Stimulated activated naive CD8-positive, alpha-beta T cell treated with anti-CD3 and anti-CD28 coated beads, Interleukin-15, Interleukin-2, amounts not matched to agents 100 ng/mL and 50 ng/mL, for 24 hours (primary cell): ENCODE results near the gene ZNF892.
"Not testable (repeated sequence)": the region's sequence is repeated elsewhere in the genome, so short reads cannot be mapped to it uniquely, and the experiment has no call there.

Experiments used
- H3K27ac Mint-ChIP-seq: one replicate; pipeline ENCODE4 v1.8.0; 2021; ENCODE audit warnings: mild to moderate bottlenecking, mixed read lengths
- H3K27me3 Mint-ChIP-seq: one replicate; pipeline ENCODE4 v1.8.0; 2021; ENCODE audit warnings: mixed read lengths
- H3K36me3 Mint-ChIP-seq: one replicate; pipeline ENCODE4 v1.8.0; 2021; ENCODE audit warnings: low read depth, mixed read lengths
- H3K4me1 Mint-ChIP-seq: one replicate; pipeline ENCODE4 v1.8.0; 2021; ENCODE audit warnings: low read depth, mixed read lengths
- H3K4me3 Mint-ChIP-seq: one replicate; pipeline ENCODE4 v1.8.0; 2021; ENCODE audit warnings: mild to moderate bottlenecking, mixed read lengths
- H3K9me3 Mint-ChIP-seq: one replicate; pipeline ENCODE4 v1.8.0; 2021; ENCODE audit warnings: mixed read lengths

The ZNF892 gene

DNA sequence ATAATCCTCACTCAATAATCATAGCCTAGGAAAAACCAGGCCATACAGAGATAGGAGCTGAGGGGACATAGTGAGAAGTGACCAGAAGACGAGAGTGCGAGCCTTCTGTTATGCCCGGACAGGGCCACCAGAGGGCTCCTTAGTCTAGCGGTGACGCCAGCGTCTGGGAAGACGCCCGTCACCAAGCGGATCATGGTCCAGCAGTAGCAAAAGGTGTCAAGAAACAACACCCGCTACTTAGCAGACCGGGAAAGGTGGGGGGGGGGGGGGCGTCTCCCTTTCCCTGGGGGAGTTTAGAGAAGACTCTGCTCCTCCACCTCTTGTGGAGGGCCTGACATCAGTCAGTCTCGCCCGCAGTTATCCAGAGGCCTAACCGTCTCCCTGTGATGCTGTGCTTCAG, 14.4 kb upstream of the ZNF892 start:
- H3K4me1 Mint-ChIP-seq, H3K4me3 Mint-ChIP-seq, H3K27ac Mint-ChIP-seq, H3K9me3 Mint-ChIP-seq, H3K36me3 Mint-ChIP-seq: not testable (repeated sequence)
- peaks cover 27% of the 10 kb centered on the region for H3K27me3 Mint-ChIP-seq

- Mint-ChIP-seq H3K27ac (no peak overlapping the region), H3K27me3 (no peaks in the 10 kb centered on the region), H3K4me1 (peaks cover 16% of the 10 kb centered on the region), H3K9me3 (peaks cover 17% of the 10 kb centered on the region), H3K36me3 (peaks cover 10% of the 10 kb centered on the region), H3K4me3 (no peak overlapping the region)
These were observed 3.4 kb upstream of the ZNF892 start for GRCh38 chr2:95203911-95204310.

GRCh38 chr2:95204396-95204795, 2.9 kb upstream of the ZNF892 start:
- peaks cover 22% of the 10 kb centered on the region for H3K9me3 Mint-ChIP-seq
- H3K27ac Mint-ChIP-seq = no peak overlapping the region
- H3K36me3 Mint-ChIP-seq = peaks cover 15% of the 10 kb centered on the region
- H3K4me3 Mint-ChIP-seq = no peak overlapping the region
- H3K27me3 Mint-ChIP-seq = no peaks in the 10 kb centered on the region
- H3K4me1 Mint-ChIP-seq = peaks cover 21% of the 10 kb centered on the region

- Mint-ChIP-seq H3K9me3 (peaks cover 31% of the 10 kb centered on the region), H3K4me3 (peak overlapping the region; percentile 90), H3K36me3 (peaks cover 29% of the 10 kb centered on the region), H3K27ac (no peak overlapping the region), H3K4me1 (peaks cover 22% of the 10 kb centered on the region), H3K27me3 (no peaks in the 10 kb centered on the region)
These were observed 1.2 kb upstream of the ZNF892 start for GRCh38 chr2:95206096-95206495.

GRCh38 chr2:95208106-95208505, 785 bp downstream of the ZNF892 start:
- H3K27ac Mint-ChIP-seq = no peak overlapping the region
- no peaks in the 10 kb centered on the region for H3K27me3 Mint-ChIP-seq
- peaks cover 49% of the 10 kb centered on the region for H3K36me3 Mint-ChIP-seq
- H3K4me1 Mint-ChIP-seq = peaks cover 22% of the 10 kb centered on the region
- H3K4me3 Mint-ChIP-seq = peak overlapping the region; percentile 90
- H3K9me3 Mint-ChIP-seq = peaks cover 44% of the 10 kb centered on the region

GRCh38 chr2:95215018-95215612, 7.8 kb downstream of the ZNF892 start:
- peaks cover 96% of the 10 kb centered on the region for H3K36me3 Mint-ChIP-seq
- no peaks in the 10 kb centered on the region for H3K27me3 Mint-ChIP-seq
- H3K4me1 Mint-ChIP-seq = no peaks in the 10 kb centered on the region
- peaks cover 76% of the 10 kb centered on the region for H3K9me3 Mint-ChIP-seq
- H3K4me3 Mint-ChIP-seq = no peak overlapping the region
- H3K27ac Mint-ChIP-seq = no peak overlapping the region

DNA sequence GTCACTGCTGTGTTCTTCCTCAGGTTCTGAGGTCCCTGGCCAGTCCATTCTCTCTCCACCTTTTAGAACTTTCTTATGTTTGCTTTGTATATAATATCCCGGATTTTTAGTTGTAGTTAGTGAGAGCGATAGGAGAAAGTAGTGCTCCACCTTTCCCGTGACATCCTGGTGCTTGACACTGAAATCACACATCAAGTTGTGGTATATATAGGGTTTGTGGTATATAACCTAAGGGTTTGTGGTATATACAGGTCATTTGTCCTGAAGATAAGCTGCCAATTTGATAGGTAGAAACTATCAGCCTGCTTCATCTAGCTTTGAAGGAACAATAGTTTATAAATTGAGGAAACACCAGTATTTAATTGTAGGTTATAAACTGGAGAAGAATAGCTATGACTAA, 13.1 kb downstream of the ZNF892 start:
- H3K36me3 Mint-ChIP-seq = peaks cover 77% of the 10 kb centered on the region
- no peak overlapping the region for H3K4me3 Mint-ChIP-seq
- H3K27ac Mint-ChIP-seq = no peak overlapping the region
- H3K4me1 Mint-ChIP-seq = no peaks in the 10 kb centered on the region
- H3K27me3 Mint-ChIP-seq = no peaks in the 10 kb centered on the region
- H3K9me3 Mint-ChIP-seq = peaks cover 69% of the 10 kb centered on the region

DNA sequence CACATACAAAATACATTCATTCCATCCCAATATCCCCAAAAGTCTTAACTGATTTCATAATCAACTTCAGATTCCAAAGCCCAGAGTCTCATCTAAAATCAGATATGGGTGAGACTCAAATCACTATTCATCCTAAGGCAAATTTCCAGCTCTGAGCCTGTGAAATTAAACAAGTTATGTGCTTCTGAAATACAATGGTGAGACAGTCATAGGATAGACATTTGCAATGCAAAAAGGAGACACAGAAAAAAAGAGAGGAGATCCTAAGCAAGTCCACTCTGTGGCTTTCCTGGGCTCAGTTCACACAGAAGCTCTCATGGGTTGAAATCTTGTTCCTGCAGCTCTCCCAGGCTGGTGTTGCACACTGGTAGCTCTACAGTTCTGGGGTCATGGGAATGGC, 18.3 kb downstream of the ZNF892 start:
- Mint-ChIP-seq H3K4me3 (no peak overlapping the region), H3K36me3 (peaks cover 40% of the 10 kb centered on the region), H3K27me3 (no peaks in the 10 kb centered on the region), H3K9me3 (peaks cover 63% of the 10 kb centered on the region), H3K27ac (no peak overlapping the region), H3K4me1 (no peaks in the 10 kb centered on the region)

- H3K27ac Mint-ChIP-seq = no peak overlapping the region
- no peaks in the 10 kb centered on the region for H3K27me3 Mint-ChIP-seq
- H3K9me3 Mint-ChIP-seq = peaks cover 50% of the 10 kb centered on the region
- H3K36me3 Mint-ChIP-seq = peaks cover 12% of the 10 kb centered on the region
- no peak overlapping the region for H3K4me3 Mint-ChIP-seq
- no peaks in the 10 kb centered on the region for H3K4me1 Mint-ChIP-seq
These were observed 24.4 kb downstream of the ZNF892 start for GRCh38 chr2:95231723-95232122.

DNA sequence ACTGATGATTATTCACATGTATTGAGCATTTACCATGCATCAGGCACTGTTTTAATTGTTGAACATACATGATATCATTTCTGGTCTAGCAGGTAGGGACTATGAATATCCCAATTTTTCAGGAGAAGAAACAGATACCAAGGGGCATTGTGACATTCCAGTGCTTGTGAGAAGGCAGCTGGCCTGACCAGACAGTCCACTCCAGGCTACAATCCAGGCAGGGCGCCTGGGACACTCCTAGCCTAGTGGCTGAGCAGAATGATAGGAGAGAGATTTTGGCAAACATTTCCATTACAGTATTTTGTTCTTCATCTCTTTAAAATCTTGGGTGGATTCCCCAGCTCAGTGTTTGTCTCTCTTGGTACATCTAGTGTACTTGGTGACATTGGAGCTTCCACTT, 24.9 kb downstream of the ZNF892 start:
- Mint-ChIP-seq H3K9me3 (peaks cover 48% of the 10 kb centered on the region), H3K27ac (no peak overlapping the region), H3K27me3 (no peaks in the 10 kb centered on the region), H3K36me3 (peaks cover 12% of the 10 kb centered on the region), H3K4me3 (no peak overlapping the region), H3K4me1 (no peaks in the 10 kb centered on the region)

DNA sequence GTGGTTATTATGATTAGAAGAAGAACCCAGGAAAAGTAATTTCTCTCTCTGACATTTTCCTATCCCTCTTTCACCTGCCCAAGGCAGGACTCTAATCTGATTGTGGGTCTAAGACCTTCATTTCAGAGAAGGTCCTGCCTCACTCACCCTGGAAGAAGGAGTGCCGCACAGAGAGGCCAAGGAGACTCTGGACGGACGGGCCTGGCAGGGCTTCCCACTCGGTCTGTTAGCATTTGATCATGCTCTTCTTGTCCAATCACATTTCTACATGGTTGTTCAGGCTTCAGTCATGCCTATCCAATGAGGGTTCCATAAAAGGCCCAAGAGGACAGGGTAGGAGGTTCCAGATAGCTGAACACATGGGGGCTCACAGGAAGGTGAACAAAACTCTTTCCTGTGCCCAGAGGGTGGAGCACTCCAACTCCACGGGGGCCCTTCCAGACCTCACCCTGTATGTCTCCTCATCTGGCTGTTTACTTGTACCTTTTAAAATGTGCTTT, 27.0 kb downstream of the ZNF892 start:
- H3K4me1 Mint-ChIP-seq = no peaks in the 10 kb centered on the region
- no peak overlapping the region for H3K27ac Mint-ChIP-seq
- H3K27me3 Mint-ChIP-seq = no peaks in the 10 kb centered on the region
- H3K4me3 Mint-ChIP-seq = no peak overlapping the region
- peaks cover 44% of the 10 kb centered on the region for H3K9me3 Mint-ChIP-seq
- peaks cover 6% of the 10 kb centered on the region for H3K36me3 Mint-ChIP-seq

- no peak overlapping the region for H3K27ac Mint-ChIP-seq
- H3K4me3 Mint-ChIP-seq = no peak overlapping the region
- peaks cover 42% of the 10 kb centered on the region for H3K9me3 Mint-ChIP-seq
- peaks cover 3% of the 10 kb centered on the region for H3K36me3 Mint-ChIP-seq
- H3K27me3 Mint-ChIP-seq = no peaks in the 10 kb centered on the region
- no peaks in the 10 kb centered on the region for H3K4me1 Mint-ChIP-seq
These were observed 27.5 kb downstream of the ZNF892 start for GRCh38 chr2:95234816-95235215.

DNA sequence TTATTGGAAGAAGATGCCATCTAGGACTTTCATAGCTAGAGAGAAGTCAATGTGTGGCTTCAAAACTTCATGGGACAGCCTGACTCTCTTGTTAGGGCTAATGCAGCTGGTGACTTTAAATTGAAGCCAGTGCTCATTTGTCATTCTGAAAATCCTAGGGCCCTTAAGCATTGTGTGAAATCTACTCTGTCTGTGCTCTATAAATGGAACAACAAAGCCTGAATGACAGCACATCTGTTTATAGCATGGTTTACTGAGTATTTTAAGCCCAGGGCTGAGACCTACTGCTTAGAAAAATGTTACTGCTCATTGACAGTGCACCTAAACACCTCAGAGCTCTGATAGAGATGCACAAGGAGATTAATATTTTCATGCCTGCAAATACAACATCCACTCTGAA, 30.8 kb downstream of the ZNF892 start:
- no peak overlapping the region for H3K4me3 Mint-ChIP-seq
- no peaks in the 10 kb centered on the region for H3K4me1 Mint-ChIP-seq
- H3K9me3 Mint-ChIP-seq = peaks cover 53% of the 10 kb centered on the region
- no peak overlapping the region for H3K27ac Mint-ChIP-seq
- no peaks in the 10 kb centered on the region for H3K27me3 Mint-ChIP-seq
- peaks cover 16% of the 10 kb centered on the region for H3K36me3 Mint-ChIP-seq

GRCh38 chr2:95240091-95240490, 32.8 kb downstream of the ZNF892 start:
- peaks cover 3% of the 10 kb centered on the region for H3K27me3 Mint-ChIP-seq
- H3K27ac Mint-ChIP-seq = no peak overlapping the region
- H3K4me1 Mint-ChIP-seq = no peaks in the 10 kb centered on the region
- no peak overlapping the region for H3K4me3 Mint-ChIP-seq
- H3K36me3 Mint-ChIP-seq = peaks cover 24% of the 10 kb centered on the region
- H3K9me3 Mint-ChIP-seq = peaks cover 51% of the 10 kb centered on the region

DNA sequence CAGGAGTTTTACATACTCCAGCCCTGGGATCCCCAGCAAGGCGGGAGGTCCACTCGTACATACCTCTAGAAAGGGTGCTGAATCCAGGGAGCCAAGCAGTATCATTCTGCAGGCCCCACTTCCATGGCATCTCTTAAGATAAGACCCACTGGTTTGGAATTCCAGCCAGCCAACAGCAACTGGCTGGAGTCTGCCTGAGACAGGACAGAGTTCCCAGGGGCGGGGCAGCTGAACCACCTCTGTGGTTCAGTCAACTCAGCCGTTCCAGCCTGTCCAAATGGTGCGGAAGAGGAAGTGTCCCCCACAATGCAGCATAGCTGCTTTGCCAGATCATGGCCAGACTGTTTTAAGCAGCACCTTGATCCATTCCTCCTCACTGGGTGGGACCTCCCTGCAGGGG, 33.2 kb downstream of the ZNF892 start:
- no peak overlapping the region for H3K27ac Mint-ChIP-seq
- H3K36me3 Mint-ChIP-seq = peaks cover 24% of the 10 kb centered on the region
- no peak overlapping the region for H3K4me3 Mint-ChIP-seq
- no peaks in the 10 kb centered on the region for H3K4me1 Mint-ChIP-seq
- H3K27me3 Mint-ChIP-seq = peaks cover 3% of the 10 kb centered on the region
- peaks cover 50% of the 10 kb centered on the region for H3K9me3 Mint-ChIP-seq

GRCh38 chr2:95242084-95242483, 34.8 kb downstream of the ZNF892 start:
- not testable (repeated sequence) for H3K4me1 Mint-ChIP-seq, H3K4me3 Mint-ChIP-seq, H3K27ac Mint-ChIP-seq, H3K27me3 Mint-ChIP-seq
- Mint-ChIP-seq H3K9me3 (peaks cover 37% of the 10 kb centered on the region), H3K36me3 (peaks cover 24% of the 10 kb centered on the region)
